NCI-H2227 (cell line): ENCODE measurements around the gene PTP4A2.
A peak's percentile ranks its signal among the peaks of the same experiment; 100 is the strongest.
"Not testable (repeated sequence)": the region's sequence is repeated elsewhere in the genome, so short reads cannot be mapped to it uniquely, and the experiment has no call there.

ENCODE experiments used
- DNase-seq: peaks from one replicate; lab custom pipeline; 2025; ENCODE audit not compliant: unreplicated experiment; lab: John Stamatoyannopoulos, UW

PTP4A2 gene

GRCh38 chr1:31951276-31951675 lies 13.1 kb upstream of the PTP4A2 start:
- no peak for DNase-seq

- DNase-seq, result no peak
These were observed 11.7 kb upstream of the PTP4A2 start for GRCh38 chr1:31949862-31950261.

GRCh38 chr1:31945677-31946076 lies 7.5 kb upstream of the PTP4A2 start:
- not testable (repeated sequence) for DNase-seq

- DNase-seq, result peak; percentile 78
These were observed 6.3 kb upstream of the PTP4A2 start for GRCh38 chr1:31944205-31945089.

GRCh38 chr1:31943546-31944184 lies 5.5 kb upstream of the PTP4A2 start:
- no peak for DNase-seq

- not testable (repeated sequence) for DNase-seq
These were observed 3.9 kb upstream of the PTP4A2 start for GRCh38 chr1:31942061-31942460.

- peak; percentile 27 for DNase-seq
These were observed 1.5 kb upstream of the PTP4A2 start for GRCh38 chr1:31939484-31940329.

GRCh38 chr1:31937300-31938183 lies 626 bp downstream of the PTP4A2 start:
- DNase-seq, result peak; percentile 73

GRCh38 chr1:31936981-31937299 lies 1.2 kb downstream of the PTP4A2 start:
- no peak for DNase-seq

- no peak for DNase-seq
These were observed 1.7 kb downstream of the PTP4A2 start for GRCh38 chr1:31936278-31936980.

- DNase-seq, result peak; percentile 33
These were observed 3.2 kb downstream of the PTP4A2 start for GRCh38 chr1:31934706-31935629.

GRCh38 chr1:31932491-31933316 lies 5.5 kb downstream of the PTP4A2 start:
- no peak for DNase-seq

GRCh38 chr1:31931593-31932225 lies 6.5 kb downstream of the PTP4A2 start:
- no peak for DNase-seq

GRCh38 chr1:31930836-31931592 lies 7.2 kb downstream of the PTP4A2 start:
- DNase-seq, result no peak

GRCh38 chr1:31927661-31927980 lies 10.5 kb downstream of the PTP4A2 start:
- DNase-seq, result no peak

GRCh38 chr1:31926853-31927660 lies 11.1 kb downstream of the PTP4A2 start:
- DNase-seq, result no peak
